ENCODE data around the gene ATG13. TPM values are rescaled to one million over a fixed set of nuclear protein-coding genes. Genes with fewer than 3 reads are reported as not detected.

ATG13 gene
- total RNA-seq, 1 experiment from 2014 or later = 69.2 TPM

DNA sequence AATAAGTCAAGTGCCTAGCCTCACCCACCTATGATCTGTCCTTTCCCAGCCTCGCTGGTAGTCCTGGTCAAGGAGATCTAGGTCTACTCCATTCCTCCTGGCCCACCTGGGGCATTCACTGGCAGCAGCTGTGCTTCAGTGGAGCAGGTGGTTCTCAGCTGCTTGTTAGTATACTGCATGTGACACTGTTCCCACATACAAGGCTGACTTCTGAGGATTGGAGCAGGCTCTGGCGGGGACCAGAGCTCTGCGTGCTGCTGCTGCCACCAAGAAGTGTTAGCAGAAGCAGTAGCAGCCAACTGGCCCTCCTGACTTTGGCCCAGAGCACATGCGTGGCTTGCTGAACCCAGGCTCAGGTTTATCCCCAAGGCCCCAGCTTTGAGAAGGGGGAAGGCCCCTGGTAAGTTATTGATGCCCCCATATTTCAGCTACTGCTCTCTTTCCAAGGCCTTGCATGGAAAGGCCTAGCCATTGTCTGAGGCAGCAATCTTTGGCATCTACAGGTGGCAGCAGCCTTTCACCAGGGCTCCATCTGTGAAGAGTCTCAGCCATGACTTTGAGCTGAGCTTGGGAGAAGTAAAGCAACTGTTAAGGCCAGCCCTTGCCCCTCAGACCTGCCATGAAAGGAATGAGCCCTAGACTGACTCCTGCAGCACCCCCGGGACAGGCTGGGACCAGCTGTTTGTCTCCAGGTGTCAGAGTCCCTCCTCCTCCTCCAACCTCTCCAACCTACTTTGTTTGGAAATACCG, 56.5 kb downstream of the ATG13 start:
- Histone ChIP-seq H3K36me3 (ENCODE audit: control insufficient read depth in 1 of 2, insufficient read depth in 2 of 2, low read length in 2 of 2) (peaks cover 6 to 19% of the 10 kb centered on the region in 2 experiments; a peak in 3 of 4 replicates), H3K9me2 (ENCODE audit: insufficient read depth) (no peaks in the 10 kb centered on the region), H3K27me3 (ENCODE audit: insufficient read depth, low read length) (no peaks in the 10 kb centered on the region), H3K27ac (ENCODE audit: low read depth, low read length) (no peak overlapping the region), H3K9me3 (ENCODE audit: control insufficient read depth in 1 of 2, insufficient read depth in 1 of 2, low read depth in 1 of 2, low read length in 2 of 2) (no peaks in the 10 kb centered on the region), H3K4me1 (ENCODE audit: control insufficient read depth in 1 of 2, insufficient read depth in 2 of 2, low read length in 2 of 2) (peaks cover 0 to 4% of the 10 kb centered on the region in 2 experiments; a peak in 1 of 4 replicates), H3K4me2 (ENCODE audit: low read length) (no peak overlapping the region), H4K20me1 (ENCODE audit: insufficient read depth) (no peaks in the 10 kb centered on the region), H2AFZ (ENCODE audit: low read depth, low read length, poor library complexity, severe bottlenecking) (no peak overlapping the region), H3K9ac (ENCODE audit: low read length) (no peak overlapping the region), H3K79me2 (ENCODE audit: insufficient read depth, low read length) (no peaks in the 10 kb centered on the region), H3K4me3 (replicated peaks in 1 of 2; ENCODE audit: low read depth in 1 of 2, low read length in 2 of 2) (no peak overlapping the region)
- RAD21 ChIA-PET (ENCODE audit: low non-redundant PET in 1 of 2, low total read pairs in 2 of 2, uncharacterized antibody in 2 of 2, unreplicated experiment in 2 of 2) = no interaction called here
- ATAC-seq = no peak
- CTCF ChIA-PET = no interaction called here
- POLR2A ChIA-PET = no interaction called here
- intact Hi-C loops (cut with micrococcal nuclease) = no loop called here
- no peak for TF ChIP-seq EGR1 (IDR thresholded peaks at IDR 0.05; ENCODE audit: low read depth)
- TF ChIP-seq CEBPB (IDR thresholded peaks at IDR 0.05; ENCODE audit: low read depth) = no peak
- no peak for TF ChIP-seq FOSL1 (IDR thresholded peaks at IDR 0.05; ENCODE audit: low read depth)
- TF ChIP-seq, protein P1, sequence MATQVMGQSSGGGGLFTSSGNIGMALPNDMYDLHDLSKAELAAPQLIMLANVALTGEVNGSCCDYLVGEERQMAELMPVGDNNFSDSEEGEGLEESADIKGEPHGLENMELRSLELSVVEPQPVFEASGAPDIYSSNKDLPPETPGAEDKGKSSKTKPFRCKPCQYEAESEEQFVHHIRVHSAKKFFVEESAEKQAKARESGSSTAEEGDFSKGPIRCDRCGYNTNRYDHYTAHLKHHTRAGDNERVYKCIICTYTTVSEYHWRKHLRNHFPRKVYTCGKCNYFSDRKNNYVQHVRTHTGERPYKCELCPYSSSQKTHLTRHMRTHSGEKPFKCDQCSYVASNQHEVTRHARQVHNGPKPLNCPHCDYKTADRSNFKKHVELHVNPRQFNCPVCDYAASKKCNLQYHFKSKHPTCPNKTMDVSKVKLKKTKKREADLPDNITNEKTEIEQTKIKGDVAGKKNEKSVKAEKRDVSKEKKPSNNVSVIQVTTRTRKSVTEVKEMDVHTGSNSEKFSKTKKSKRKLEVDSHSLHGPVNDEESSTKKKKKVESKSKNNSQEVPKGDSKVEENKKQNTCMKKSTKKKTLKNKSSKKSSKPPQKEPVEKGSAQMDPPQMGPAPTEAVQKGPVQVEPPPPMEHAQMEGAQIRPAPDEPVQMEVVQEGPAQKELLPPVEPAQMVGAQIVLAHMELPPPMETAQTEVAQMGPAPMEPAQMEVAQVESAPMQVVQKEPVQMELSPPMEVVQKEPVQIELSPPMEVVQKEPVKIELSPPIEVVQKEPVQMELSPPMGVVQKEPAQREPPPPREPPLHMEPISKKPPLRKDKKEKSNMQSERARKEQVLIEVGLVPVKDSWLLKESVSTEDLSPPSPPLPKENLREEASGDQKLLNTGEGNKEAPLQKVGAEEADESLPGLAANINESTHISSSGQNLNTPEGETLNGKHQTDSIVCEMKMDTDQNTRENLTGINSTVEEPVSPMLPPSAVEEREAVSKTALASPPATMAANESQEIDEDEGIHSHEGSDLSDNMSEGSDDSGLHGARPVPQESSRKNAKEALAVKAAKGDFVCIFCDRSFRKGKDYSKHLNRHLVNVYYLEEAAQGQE (IDR thresholded peaks at IDR 0.05; ENCODE audit: low read depth) = no peak
- no peak for TF ChIP-seq EZH2phosphoT487 (IDR thresholded peaks at IDR 0.05; ENCODE audit: borderline replicate concordance)
- TF ChIP-seq, protein P2, sequence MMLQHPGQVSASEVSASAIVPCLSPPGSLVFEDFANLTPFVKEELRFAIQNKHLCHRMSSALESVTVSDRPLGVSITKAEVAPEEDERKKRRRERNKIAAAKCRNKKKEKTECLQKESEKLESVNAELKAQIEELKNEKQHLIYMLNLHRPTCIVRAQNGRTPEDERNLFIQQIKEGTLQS (IDR thresholded peaks at IDR 0.05) = no peak
- no peak for TF ChIP-seq SIN3A (IDR thresholded peaks at IDR 0.05; ENCODE audit: low read depth)
- TF ChIP-seq, protein P3, sequence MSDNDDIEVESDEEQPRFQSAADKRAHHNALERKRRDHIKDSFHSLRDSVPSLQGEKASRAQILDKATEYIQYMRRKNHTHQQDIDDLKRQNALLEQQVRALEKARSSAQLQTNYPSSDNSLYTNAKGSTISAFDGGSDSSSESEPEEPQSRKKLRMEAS (IDR thresholded peaks at IDR 0.05) = no peak
- no peak for TF ChIP-seq EZH2 (IDR thresholded peaks at IDR 0.05)
- DNase-seq (ENCODE audit: low read depth, low spot score) = no peak
- BruUV-seq (replicated peaks) = no TSS peak
